Ureter (tissue), 1 donor: ENCODE measurements around the gene TNK2. TPM values are rescaled to one million over a fixed set of nuclear protein-coding genes. Genes with fewer than 3 reads are reported as not detected.

Experiments
- DNase-seq: peaks from one replicate; pipeline ENCODE4 v3.0.0-alpha.2; 2020; ENCODE audit warnings: low spot score
- total RNA-seq: library from RNA; stranded (reverse); gene quantifications from one replicate; pipeline ENCODE4 v1.2.4, GENCODE V29; 2023
- donor health status: DM: yes; HTN: yes; CAD: no.

The TNK2 gene
- total RNA-seq, 1 donor from 2014 or later, result 97.6 TPM

DNA sequence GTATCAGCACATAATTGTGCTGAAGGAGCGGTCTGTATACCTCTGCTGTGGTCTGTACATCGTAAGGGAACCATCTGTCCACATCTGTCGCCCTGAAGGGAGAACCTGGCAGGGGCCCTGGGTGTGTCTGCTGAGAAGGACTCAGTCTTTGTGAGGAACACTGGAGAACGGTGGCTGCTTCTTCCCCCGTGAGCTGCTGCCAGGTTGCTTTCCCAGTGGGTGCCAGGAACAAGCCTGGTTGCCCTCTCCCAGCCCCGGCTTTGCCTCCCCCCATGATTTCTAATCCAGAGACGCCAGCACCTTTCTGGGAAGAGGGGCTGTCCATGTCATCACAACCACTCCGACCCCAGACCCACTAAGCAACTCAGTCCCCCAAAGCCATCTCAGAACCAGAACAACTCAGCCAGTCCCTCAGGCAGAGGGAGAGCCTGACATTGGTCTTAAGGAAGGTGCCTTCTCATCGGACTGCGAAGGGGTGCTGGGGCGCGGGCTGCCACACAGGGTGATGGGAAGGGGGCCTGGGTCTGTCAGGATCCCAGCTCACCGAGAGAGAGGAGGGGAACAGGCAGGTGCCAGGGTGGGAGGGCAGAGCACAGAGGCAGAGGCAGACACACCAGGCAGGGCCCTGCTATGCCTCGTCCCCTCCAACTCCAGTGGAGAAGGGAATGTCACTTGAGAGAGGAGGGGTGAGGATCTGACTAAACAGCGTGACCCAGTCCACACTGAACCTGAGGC lies 8.5 kb downstream of the TNK2 start:
- no peak for DNase-seq

GRCh38 chr3:195897853-195898415 lies 10.4 kb downstream of the TNK2 start:
- DNase-seq, result no peak

- DNase-seq, result no peak
Measured at GRCh38 chr3:195897081-195897852, 11.1 kb downstream of the TNK2 start.

- no peak for DNase-seq
Measured at GRCh38 chr3:195896361-195897080, 11.8 kb downstream of the TNK2 start.

DNA sequence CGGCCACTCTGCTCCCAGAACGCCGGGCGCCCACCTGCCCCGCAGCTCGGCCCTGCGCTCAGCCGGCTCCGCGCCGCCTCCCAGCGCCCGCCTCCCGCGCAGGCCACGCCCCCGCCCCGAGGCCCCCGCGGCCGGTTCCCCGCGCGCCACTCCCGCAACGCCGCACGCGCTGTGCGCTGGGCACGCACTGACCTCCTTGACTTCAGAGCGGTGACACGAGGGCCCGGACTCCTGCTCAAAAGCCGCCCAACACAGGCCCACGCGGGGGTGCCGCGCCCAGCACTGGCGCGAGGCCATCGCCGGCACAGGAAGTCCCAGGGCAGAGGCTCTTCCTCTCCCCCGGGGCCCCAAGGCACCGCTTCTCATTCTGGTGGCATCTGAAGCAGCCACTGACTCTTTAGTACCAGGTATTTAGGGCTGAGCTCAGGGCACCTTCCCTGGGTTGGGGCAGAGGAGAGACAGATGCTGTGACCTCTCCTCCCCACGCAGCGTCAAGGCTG lies 12.4 kb downstream of the TNK2 start:
- no peak for DNase-seq

- no peak for DNase-seq
Measured at GRCh38 chr3:195895078-195895860, 13.1 kb downstream of the TNK2 start.

GRCh38 chr3:195893916-195894465 lies 14.4 kb downstream of the TNK2 start:
- DNase-seq, result no peak

- no peak for DNase-seq
Measured at GRCh38 chr3:195893516-195893915, 14.8 kb downstream of the TNK2 start.

GRCh38 chr3:195893044-195893395 lies 15.3 kb downstream of the TNK2 start:
- DNase-seq, result no peak

- no peak for DNase-seq
Measured at GRCh38 chr3:195892105-195893043, 16.0 kb downstream of the TNK2 start.

- no peak for DNase-seq
Measured at GRCh38 chr3:195891431-195892104, 16.8 kb downstream of the TNK2 start.

DNA sequence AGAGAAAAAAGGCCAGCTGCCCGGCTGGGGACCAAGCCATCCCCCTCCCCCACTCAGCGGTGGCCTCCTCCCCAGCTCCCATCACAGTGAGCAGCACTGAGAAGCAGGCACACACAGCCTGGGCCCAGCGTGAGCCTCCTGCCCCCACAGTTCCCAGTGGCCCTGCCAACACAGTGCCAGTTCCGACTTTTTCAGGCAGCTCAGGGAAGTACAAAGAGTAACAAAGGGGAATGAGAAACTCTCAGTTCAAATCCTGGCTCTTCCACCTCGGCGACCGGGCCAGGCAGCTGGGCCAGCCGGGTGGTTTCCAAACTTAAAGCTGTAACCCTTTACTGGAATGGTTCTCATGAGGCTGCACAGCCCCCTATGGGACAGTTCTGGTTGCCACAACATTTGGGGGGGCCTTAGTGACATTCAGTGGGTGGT lies 18.5 kb downstream of the TNK2 start:
- DNase-seq, result no peak

DNA sequence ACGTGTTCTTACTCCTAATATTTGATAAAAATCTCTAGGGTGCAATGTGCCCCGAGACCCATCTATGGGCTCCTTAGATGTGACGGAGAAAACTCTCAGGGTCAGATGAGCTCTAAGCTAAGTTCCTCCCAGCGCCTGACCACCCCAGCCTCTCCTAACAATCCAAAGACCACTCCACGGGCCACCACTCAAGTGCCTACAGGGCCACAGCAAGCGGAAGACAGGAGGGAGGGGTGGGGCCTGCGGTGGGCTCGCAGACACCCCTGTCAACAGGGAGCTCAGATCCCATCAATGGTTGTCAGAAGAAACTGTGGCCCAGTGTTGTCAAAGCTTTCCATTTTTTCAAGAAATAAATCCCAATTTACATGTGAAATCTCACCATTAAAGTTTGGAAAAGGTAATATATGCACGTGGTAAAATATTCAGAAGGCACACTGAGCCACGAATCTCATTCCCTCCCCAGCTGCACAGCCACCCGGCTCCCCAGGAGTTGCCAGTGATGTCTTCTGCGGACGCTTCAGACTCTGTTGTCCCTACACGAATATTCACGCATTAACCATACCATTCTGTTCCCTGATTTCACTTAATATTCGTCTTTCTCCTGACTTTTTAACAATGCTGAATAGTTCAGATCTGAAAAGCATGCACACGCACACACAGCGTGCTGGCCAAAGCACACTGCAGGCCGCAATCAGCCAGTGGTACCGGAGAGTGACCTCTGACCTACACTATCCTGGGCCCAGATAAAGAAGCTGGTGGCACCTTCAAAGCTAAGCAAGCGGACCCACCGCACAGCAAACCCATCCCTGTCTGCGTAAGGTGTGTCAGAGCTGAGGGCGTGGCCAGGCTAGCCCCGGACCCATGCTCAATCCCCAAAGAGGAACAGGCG lies 19.1 kb downstream of the TNK2 start:
- DNase-seq, result no peak

DNA sequence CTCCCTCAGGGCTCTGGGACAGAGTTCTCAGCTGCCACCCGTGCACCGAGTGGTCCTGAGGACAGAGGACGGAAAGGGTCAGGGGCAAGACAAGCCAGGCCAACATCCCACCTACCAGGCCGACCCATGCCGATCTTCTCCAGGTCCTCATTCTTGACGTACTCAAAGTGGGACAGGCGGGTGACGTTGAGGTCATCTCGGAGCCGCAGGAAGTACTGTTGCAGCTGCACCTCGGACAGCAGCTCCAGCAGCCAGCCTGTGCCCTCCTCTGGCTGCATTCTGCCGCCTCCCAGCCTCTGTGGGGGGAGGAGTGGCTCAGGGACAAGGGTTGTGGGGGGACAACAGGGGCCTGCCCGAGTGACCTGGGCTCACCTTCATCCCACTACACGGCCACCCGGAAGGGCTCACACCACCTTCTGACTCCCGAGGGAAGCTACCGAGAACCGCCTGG lies 20.0 kb downstream of the TNK2 start:
- DNase-seq, result no peak

DNA sequence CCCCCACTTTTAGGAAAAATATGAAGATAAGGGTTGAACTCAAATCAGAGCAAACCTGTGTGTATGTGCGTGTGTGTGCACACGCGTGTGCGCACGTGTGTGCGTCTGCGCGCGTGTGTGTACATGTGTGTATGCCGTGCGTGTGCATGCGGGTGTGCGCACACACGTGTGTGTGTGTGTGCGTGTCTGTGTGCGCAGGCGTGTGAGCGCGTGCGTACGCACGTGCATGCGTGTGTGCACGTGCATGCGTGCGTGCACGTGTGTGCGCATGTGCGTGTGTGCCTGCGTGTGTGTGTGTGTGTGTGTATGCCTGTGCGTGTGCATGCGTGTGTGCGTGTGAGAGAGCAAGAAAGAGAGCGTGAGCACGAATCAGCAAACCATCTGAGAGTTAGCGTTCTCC lies 20.7 kb downstream of the TNK2 start:
- DNase-seq, result no peak

DNA sequence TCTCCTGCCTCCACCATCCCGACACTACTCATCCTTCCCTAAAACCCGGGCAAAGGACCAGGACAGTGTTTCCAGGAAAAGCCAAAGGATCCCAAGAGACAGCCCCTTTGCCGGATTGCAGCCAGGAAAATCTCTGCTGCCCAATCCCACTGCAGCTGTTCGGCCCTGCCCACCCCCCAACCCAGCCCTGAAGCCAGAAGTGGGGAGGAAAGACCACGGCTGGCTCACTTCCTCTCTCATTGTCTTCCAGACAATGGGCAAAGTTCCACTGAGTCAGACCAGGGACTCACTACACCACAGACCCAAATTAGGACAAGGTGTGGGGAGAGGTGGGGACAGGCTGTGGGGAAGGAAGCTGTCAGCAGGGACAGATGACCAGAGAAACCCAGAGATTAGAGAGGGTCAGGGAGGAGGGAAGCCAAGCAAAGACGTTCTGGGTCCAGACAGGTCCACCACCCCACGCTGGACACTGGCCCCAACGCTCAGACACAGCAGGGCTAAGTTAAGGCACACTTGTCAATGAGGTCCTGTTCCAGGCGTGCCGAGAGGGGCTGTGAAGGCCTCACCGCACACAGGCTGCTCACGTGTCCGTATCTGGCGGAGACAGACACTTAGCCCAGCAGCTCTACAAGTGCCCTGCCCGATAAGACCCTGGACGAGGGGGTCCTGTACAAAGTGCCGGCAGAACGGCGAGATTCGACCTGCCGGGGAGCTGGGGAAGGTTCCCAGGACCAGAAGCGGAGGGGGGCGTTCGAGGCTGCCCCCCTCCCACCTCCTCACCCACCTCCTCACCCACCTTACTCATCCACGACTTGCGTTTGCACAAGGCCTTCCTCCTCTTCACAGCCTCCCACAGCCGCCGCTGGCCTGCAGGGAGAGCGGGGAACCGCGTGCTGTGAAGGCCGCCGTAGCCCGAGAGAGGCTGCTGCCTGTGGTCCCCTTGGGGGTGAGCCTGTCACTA lies 21.9 kb downstream of the TNK2 start:
- DNase-seq, result no peak
